Panc1 (cell line): ENCODE results near the gene ATE1. TPM values are rescaled to one million over a fixed set of nuclear protein-coding genes. Genes with fewer than 3 reads are reported as not detected.

ENCODE experiments used
- ATAC-seq: fragments of 200-7000 bp; cut with Tn5 transposase; 2 replicates; pipeline ENCODE4 v1.9.1; 2020; ENCODE audit warnings: mild to moderate bottlenecking, moderate library complexity
- BruUV-seq: library from RNA; stranded (reverse); fragments of 400-500 nt; replicated peaks from 2 replicates; lab custom pipeline; 2021; lab: Mats Ljungman, UMichigan
- CTCF ChIA-PET: fragments of 300-600 bp; sonication (Branson Sonifier 250); formaldehyde crosslinking; loops from one replicate; lab custom pipeline; 2022; ENCODE audit warnings: antibody characterized with exemption; lab: Charles Lee
- POLR2A ChIA-PET: fragments of 300-600 bp; sonication (Branson Sonifier 250); formaldehyde crosslinking; loops from one replicate; lab custom pipeline; 2022; ENCODE audit warnings: antibody characterized with exemption; lab: Charles Lee
- DNase-seq: peaks from one replicate; pipeline ENCODE4 v3.0.0-alpha.2; 2010; ENCODE audit warnings: low read depth, low spot score
- H3K27ac ChIP-seq: 2 replicates; pipeline ENCODE4 v1.5.1; 2011; ENCODE audit warnings: mild to moderate bottlenecking, low read length, inconsistent platforms
- H3K27me3 ChIP-seq: fragments of 200-500 bp; sonication (Bioruptor generic); 2 replicates; pipeline ENCODE4 v1.6.0; 2014; ENCODE audit warnings: low read length, inconsistent platforms; ENCODE audit not compliant: control insufficient read depth, insufficient read depth
- H3K36me3 ChIP-seq: fragments of 200-500 bp; sonication (Bioruptor generic); 2 replicates; pipeline ENCODE4 v1.5.1; 2014; ENCODE audit warnings: inconsistent platforms, mild to moderate bottlenecking, low read length, moderate library complexity; ENCODE audit not compliant: control insufficient read depth, insufficient read depth
- H3K4me1 ChIP-seq: 2 replicates; pipeline ENCODE4 v1.5.1; 2011; ENCODE audit warnings: inconsistent platforms, mild to moderate bottlenecking, low read length, moderate library complexity; ENCODE audit not compliant: control insufficient read depth, insufficient read depth
- H3K4me3 ChIP-seq, 2 experiments: 2 replicates each; pipeline ENCODE4 v1.5.1; 2011 to 2012; ENCODE audit warnings: low read depth in 2 of 2, low read length in 2 of 2, mild to moderate bottlenecking in 2 of 2, inconsistent platforms in 1 of 2, moderate library complexity in 1 of 2
- H3K9me3 ChIP-seq: fragments of 200-500 bp; sonication (Bioruptor generic); 2 replicates; pipeline ENCODE4 v1.5.1; 2014; ENCODE audit warnings: low read depth, mild to moderate bottlenecking, inconsistent platforms, low read length, moderate library complexity; ENCODE audit not compliant: control insufficient read depth, insufficient read depth
- CTCF ChIP-seq: fragments of 450-650 bp; IDR thresholded peaks from 2 replicates; pipeline ENCODE4 v1.5.1; 2017; ENCODE audit warnings: mild to moderate bottlenecking
- POLR2AphosphoS5 ChIP-seq: IDR thresholded peaks from 2 replicates; pipeline ENCODE4 v1.6.1; 2012; ENCODE audit warnings: mild to moderate bottlenecking, low read depth, low read length, moderate library complexity
- SIN3A ChIP-seq: IDR thresholded peaks from 2 replicates; pipeline ENCODE4 v1.6.1; 2012; ENCODE audit warnings: low read depth, mild to moderate bottlenecking, low read length, moderate library complexity, borderline replicate concordance; ENCODE audit not compliant: insufficient read depth
- TCF7L2 ChIP-seq: IDR thresholded peaks from 2 replicates; pipeline ENCODE4 v1.6.1; 2011; ENCODE audit warnings: mild to moderate bottlenecking, low read depth, low read length, inconsistent platforms
- in situ Hi-C: cut with HindIII; loops from 2 replicates; pipeline ENCODE4 v1.10.0; 2016; ENCODE audit warnings: low sequenced_read_pairs, low pct_unique_long_range_greater_than_20kb
- intact Hi-C: fragments of 100-400 bp; cut with micrococcal nuclease; formaldehyde crosslinking; loops from one replicate; pipeline ENCODE4 v1.10.0; 2022; ENCODE audit not compliant: unreplicated experiment
- total RNA-seq: library from RNA; stranded (reverse); gene quantifications from one replicate; pipeline ENCODE4 v1.2.1, GENCODE V29; 2021; ENCODE audit not compliant: unreplicated experiment
- TF ChIP-seq, protein P1 (sequence below), 2 experiments: IDR thresholded peaks; 2 replicates each; pipeline ENCODE4 v1.6.1; 2011 to 2012; ENCODE audit warnings: low read depth in 2 of 2, control low read depth in 1 of 2, low read length in 1 of 2, mild to moderate bottlenecking in 1 of 2, moderate library complexity in 1 of 2; ENCODE audit not compliant: insufficient read depth in 1 of 2

Gene ATE1
- total RNA-seq, 1 experiment from 2014 or later = 45.5 TPM

DNA sequence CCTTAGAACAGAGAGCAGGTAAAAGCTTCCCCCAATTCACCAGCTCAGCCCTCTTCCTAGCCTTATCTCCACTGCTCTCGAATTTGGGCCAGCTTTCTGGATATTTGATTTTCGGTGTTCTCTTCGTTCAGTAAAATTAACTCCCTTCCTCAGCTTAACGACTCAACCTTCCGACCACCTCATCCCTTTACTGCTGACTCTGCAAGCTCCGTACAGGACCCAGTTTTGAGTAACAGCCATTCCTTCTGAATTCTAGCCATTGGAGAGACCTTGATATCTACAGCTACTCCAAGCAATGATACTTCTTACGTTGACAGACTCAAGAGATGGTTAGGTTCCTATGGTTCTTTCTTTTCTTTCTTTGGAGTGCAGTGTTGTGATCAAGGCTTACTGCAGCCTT is 65.8 kb downstream of the ATE1 start:
- in situ Hi-C loops (no loop called here), intact Hi-C loops (no loop called here)
- Histone ChIP-seq H3K36me3 (no peaks in the 10 kb centered on the region), H3K9me3 (no peaks in the 10 kb centered on the region), H3K27ac (no peak overlapping the region), H3K27me3 (no peaks in the 10 kb centered on the region), H3K4me3 (no peak overlapping the region), H3K4me1 (no peaks in the 10 kb centered on the region)
- TF ChIP-seq POLR2AphosphoS5 = no peak
- no peak for TF ChIP-seq TCF7L2
- TF ChIP-seq CTCF = no peak
- TF ChIP-seq, protein P1, sequence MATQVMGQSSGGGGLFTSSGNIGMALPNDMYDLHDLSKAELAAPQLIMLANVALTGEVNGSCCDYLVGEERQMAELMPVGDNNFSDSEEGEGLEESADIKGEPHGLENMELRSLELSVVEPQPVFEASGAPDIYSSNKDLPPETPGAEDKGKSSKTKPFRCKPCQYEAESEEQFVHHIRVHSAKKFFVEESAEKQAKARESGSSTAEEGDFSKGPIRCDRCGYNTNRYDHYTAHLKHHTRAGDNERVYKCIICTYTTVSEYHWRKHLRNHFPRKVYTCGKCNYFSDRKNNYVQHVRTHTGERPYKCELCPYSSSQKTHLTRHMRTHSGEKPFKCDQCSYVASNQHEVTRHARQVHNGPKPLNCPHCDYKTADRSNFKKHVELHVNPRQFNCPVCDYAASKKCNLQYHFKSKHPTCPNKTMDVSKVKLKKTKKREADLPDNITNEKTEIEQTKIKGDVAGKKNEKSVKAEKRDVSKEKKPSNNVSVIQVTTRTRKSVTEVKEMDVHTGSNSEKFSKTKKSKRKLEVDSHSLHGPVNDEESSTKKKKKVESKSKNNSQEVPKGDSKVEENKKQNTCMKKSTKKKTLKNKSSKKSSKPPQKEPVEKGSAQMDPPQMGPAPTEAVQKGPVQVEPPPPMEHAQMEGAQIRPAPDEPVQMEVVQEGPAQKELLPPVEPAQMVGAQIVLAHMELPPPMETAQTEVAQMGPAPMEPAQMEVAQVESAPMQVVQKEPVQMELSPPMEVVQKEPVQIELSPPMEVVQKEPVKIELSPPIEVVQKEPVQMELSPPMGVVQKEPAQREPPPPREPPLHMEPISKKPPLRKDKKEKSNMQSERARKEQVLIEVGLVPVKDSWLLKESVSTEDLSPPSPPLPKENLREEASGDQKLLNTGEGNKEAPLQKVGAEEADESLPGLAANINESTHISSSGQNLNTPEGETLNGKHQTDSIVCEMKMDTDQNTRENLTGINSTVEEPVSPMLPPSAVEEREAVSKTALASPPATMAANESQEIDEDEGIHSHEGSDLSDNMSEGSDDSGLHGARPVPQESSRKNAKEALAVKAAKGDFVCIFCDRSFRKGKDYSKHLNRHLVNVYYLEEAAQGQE (IDR thresholded peaks at IDR 0.05; ENCODE audit: insufficient read depth in 1 of 2, low read depth in 2 of 2, low read length in 1 of 2) = no peak
- no peak for TF ChIP-seq SIN3A
- no TSS peak for BruUV-seq
- ATAC-seq = no peak
- no peak for DNase-seq
- POLR2A ChIA-PET = interaction anchor here (0.7 kb wide), 1 partner anchor 797 kb away, joined by 8 read pairs; no protein-coding TSS in a partner anchor
- CTCF ChIA-PET = no interaction called here

GRCh38 chr10:121860810-121861209 is 67.0 kb downstream of the ATE1 start:
- Histone ChIP-seq H3K4me3 (no peak overlapping the region), H3K27me3 (no peaks in the 10 kb centered on the region), H3K9me3 (no peaks in the 10 kb centered on the region), H3K27ac (no peak overlapping the region), H3K36me3 (no peaks in the 10 kb centered on the region), H3K4me1 (no peaks in the 10 kb centered on the region)
- BruUV-seq = no TSS peak
- ATAC-seq (no peak), DNase-seq (no peak)
- ChIA-PET CTCF (no interaction called here), POLR2A (no interaction called here)
- in situ Hi-C loops (no loop called here), intact Hi-C loops (no loop called here)
- TF ChIP-seq POLR2AphosphoS5 (no peak), SIN3A (no peak), TCF7L2 (no peak), CTCF (no peak)
- TF ChIP-seq, protein P1 (IDR thresholded peaks at IDR 0.05; ENCODE audit: insufficient read depth in 1 of 2, low read depth in 2 of 2, low read length in 1 of 2) = no peak
